Uterus (tissue), 4 donors: ENCODE measurements around the gene IL1R1. TPM values are rescaled to one million over a fixed set of nuclear protein-coding genes. Genes with fewer than 3 reads are reported as not detected.
"Not testable (repeated sequence)": the region's sequence is repeated elsewhere in the genome, so short reads cannot be mapped to it uniquely, and the experiment has no call there.

Source experiments
- DNase-seq, 2 donors: peaks; one replicate each; pipeline ENCODE4 v3.0.0-alpha.2; 2019 to 2020
- H3K27ac ChIP-seq, 2 donors: fragments of 200-600 bp; sonication (generic); 1 replicate in 1 of 2; 2 replicates in 1 of 2; pipeline ENCODE4 v1.5.1; 2016 to 2018
- H3K27me3 ChIP-seq, 2 donors: fragments of 200-600 bp; sonication (generic); one replicate each; pipeline ENCODE4 v1.5.1; 2018 to 2019; ENCODE audit warnings: control low read depth in 1 of 2
- H3K36me3 ChIP-seq, 2 donors: fragments of 200-600 bp; sonication (generic); one replicate each; pipeline ENCODE4 v1.5.1; 2019; ENCODE audit warnings: control low read depth in 1 of 2
- H3K4me1 ChIP-seq, 2 donors: fragments of 200-600 bp; sonication (generic); one replicate each; pipeline ENCODE4 v1.5.1; 2018 to 2019; ENCODE audit warnings: control low read depth in 1 of 2
- H3K4me3 ChIP-seq, 2 donors: fragments of 200-600 bp; sonication (generic); 1 replicate in 1 of 2; 2 replicates in 1 of 2; pipeline ENCODE4 v1.5.1; 2018 to 2019; ENCODE audit warnings: mild to moderate bottlenecking in 1 of 2
- H3K9me3 ChIP-seq, 2 donors: fragments of 200-600 bp; sonication (generic); one replicate each; pipeline ENCODE4 v1.5.1; 2019; ENCODE audit warnings: control low read depth in 1 of 2
- CTCF ChIP-seq, 4 experiments: fragments of 200-600 bp in 2 of 4; fragments of 450-650 bp in 2 of 4; sonication (generic) in 2 of 4; IDR thresholded peaks; one replicate each; pipeline ENCODE4 v1.5.1; 2016 to 2019; ENCODE audit warnings: antibody characterized with exemption in 4 of 4, mild to moderate bottlenecking in 2 of 4, moderate library complexity in 1 of 4
- POLR2A ChIP-seq, 2 donors: fragments of 450-650 bp; IDR thresholded peaks; one replicate each; pipeline ENCODE4 v1.6.1; 2016; ENCODE audit warnings: antibody characterized with exemption in 2 of 2, mild to moderate bottlenecking in 1 of 2, moderate library complexity in 1 of 2
- intact Hi-C: fragments of 100-400 bp; cut with DNase I; formaldehyde crosslinking; loops from one replicate; pipeline ENCODE4 v1.15.1; 2023; ENCODE audit warnings: low total_unique reads
- total RNA-seq, 4 donors: library from RNA; depleted of rRNA in 3 of 4; stranded (reverse); fragments of >200 nt in 3 of 4; gene quantifications; one replicate each; pipeline versions ENCODE4 v1.1.0 to v1.2.4, GENCODE V29; 2014 to 2023
- donor health status: DM: yes; HTN: yes; CAD: no.

IL1R1 gene
- total RNA-seq, 4 donors from 2014 or later, result 43.8 to 94.9 (median 70.1) TPM

- DNase-seq, result no peak
- Histone ChIP-seq H3K4me3 (no peak overlapping the region), H3K27me3 (no peaks in the 10 kb centered on the region), H3K9me3 (no peaks in the 10 kb centered on the region), H3K36me3 (no peaks in the 10 kb centered on the region), H3K4me1 (no peaks in the 10 kb centered on the region), H3K27ac (peak overlapping the region in 1 of 2 donors; percentile 6)
- intact Hi-C loops, result no loop called here
- no peak for TF ChIP-seq POLR2A (IDR thresholded peaks at IDR 0.05)
- TF ChIP-seq CTCF (IDR thresholded peaks at IDR 0.05), result no peak
Measured at GRCh38 chr2:102117472-102117858, 25.1 kb upstream of the IL1R1 start.

- H3K4me3 ChIP-seq, result no peak overlapping the region
- H3K27me3 ChIP-seq, result no peaks in the 10 kb centered on the region
- TF ChIP-seq CTCF (IDR thresholded peaks at IDR 0.05) (no peak), POLR2A (IDR thresholded peaks at IDR 0.05) (no peak)
- H3K4me1 ChIP-seq, result no peaks in the 10 kb centered on the region
- no peaks in the 10 kb centered on the region for H3K9me3 ChIP-seq
- DNase-seq, result no peak
- H3K36me3 ChIP-seq, result no peaks in the 10 kb centered on the region
- intact Hi-C loops, result no loop called here
- H3K27ac ChIP-seq, result no peak overlapping the region
Measured at GRCh38 chr2:102119255-102119654, 23.3 kb upstream of the IL1R1 start.

- no peak for DNase-seq
- TF ChIP-seq POLR2A (IDR thresholded peaks at IDR 0.05), result no peak
- H3K36me3 ChIP-seq, result no peaks in the 10 kb centered on the region
- H3K4me3 ChIP-seq, result no peak overlapping the region
- H3K4me1 ChIP-seq, result no peaks in the 10 kb centered on the region
- no peak overlapping the region for H3K27ac ChIP-seq
- H3K9me3 ChIP-seq, result no peaks in the 10 kb centered on the region
- intact Hi-C loops, result no loop called here
- H3K27me3 ChIP-seq, result no peaks in the 10 kb centered on the region
Measured at GRCh38 chr2:102120261-102120660, 22.3 kb upstream of the IL1R1 start.

- no peak overlapping the region for H3K27ac ChIP-seq
Measured at GRCh38 chr2:102120701-102121159, 21.8 kb upstream of the IL1R1 start.

GRCh38 chr2:102122115-102122514 is 20.4 kb upstream of the IL1R1 start:
- Histone ChIP-seq H3K27ac (peak overlapping the region; percentile 37 to 61), H3K9me3 (no peaks in the 10 kb centered on the region), H3K36me3 (no peaks in the 10 kb centered on the region), H3K4me1 (no peaks in the 10 kb centered on the region), H3K4me3 (no peak overlapping the region), H3K27me3 (no peaks in the 10 kb centered on the region)
- DNase-seq, result no peak
- peak in 1 of 2 donors; percentile 36 for TF ChIP-seq POLR2A (IDR thresholded peaks at IDR 0.05)
- no peak for TF ChIP-seq CTCF (IDR thresholded peaks at IDR 0.05)
- intact Hi-C loops, result no loop called here

More at GRCh38 chr2:102120701-102121159, 21.8 kb upstream of the IL1R1 start:
- TF ChIP-seq CTCF (IDR thresholded peaks at IDR 0.05) (no peak), POLR2A (IDR thresholded peaks at IDR 0.05) (no peak)
- Histone ChIP-seq H3K4me3 (no peak overlapping the region), H3K4me1 (no peaks in the 10 kb centered on the region), H3K9me3 (no peaks in the 10 kb centered on the region), H3K27me3 (no peaks in the 10 kb centered on the region), H3K36me3 (no peaks in the 10 kb centered on the region)
- intact Hi-C loops, result no loop called here
- DNase-seq, result no peak

- Histone ChIP-seq H3K36me3 (no peaks in the 10 kb centered on the region), H3K4me1 (no peaks in the 10 kb centered on the region), H3K9me3 (no peaks in the 10 kb centered on the region), H3K4me3 (no peak overlapping the region), H3K27me3 (no peaks in the 10 kb centered on the region), H3K27ac (peak overlapping the region; percentile 37 to 61)
- intact Hi-C loops, result no loop called here
- no peak for DNase-seq
- TF ChIP-seq CTCF (IDR thresholded peaks at IDR 0.05), result no peak
- no peak for TF ChIP-seq POLR2A (IDR thresholded peaks at IDR 0.05)
Measured at GRCh38 chr2:102122909-102123308, 19.6 kb upstream of the IL1R1 start.

- H3K4me1 ChIP-seq, H3K36me3 ChIP-seq, H3K9me3 ChIP-seq, DNase-seq, H3K27ac ChIP-seq, H3K4me3 ChIP-seq, H3K27me3 ChIP-seq, intact Hi-C loops: not testable (repeated sequence)
Measured at GRCh38 chr2:102124421-102124820, 18.1 kb upstream of the IL1R1 start.
